ENCODE measurements around the gene CTLA4.

Gene CTLA4

DNA sequence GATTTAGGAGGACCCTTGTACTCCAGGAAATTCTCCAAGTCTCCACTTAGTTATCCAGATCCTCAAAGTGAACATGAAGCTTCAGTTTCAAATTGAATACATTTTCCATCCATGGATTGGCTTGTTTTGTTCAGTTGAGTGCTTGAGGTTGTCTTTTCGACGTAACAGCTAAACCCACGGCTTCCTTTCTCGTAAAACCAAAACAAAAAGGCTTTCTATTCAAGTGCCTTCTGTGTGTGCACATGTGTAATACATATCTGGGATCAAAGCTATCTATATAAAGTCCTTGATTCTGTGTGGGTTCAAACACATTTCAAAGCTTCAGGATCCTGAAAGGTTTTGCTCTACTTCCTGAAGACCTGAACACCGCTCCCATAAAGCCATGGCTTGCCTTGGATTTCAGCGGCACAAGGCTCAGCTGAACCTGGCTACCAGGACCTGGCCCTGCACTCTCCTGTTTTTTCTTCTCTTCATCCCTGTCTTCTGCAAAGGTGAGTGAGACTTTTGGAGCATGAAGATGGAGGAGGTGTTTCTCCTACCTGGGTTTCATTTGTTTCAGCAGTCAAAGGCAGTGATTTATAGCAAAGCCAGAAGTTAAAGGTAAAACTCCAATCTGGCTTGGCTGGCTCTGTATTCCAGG lies at the start of gene CTLA4:
Gene CTLA4 (plus strand): TSS at position 211 of the 640 bp plus-strand sequence. CDS start 172 bp downstream, at position 383.
- in situ Hi-C loops (cut with HindIII; ENCODE audit: low sequenced_read_pairs), result no loop called here

DNA sequence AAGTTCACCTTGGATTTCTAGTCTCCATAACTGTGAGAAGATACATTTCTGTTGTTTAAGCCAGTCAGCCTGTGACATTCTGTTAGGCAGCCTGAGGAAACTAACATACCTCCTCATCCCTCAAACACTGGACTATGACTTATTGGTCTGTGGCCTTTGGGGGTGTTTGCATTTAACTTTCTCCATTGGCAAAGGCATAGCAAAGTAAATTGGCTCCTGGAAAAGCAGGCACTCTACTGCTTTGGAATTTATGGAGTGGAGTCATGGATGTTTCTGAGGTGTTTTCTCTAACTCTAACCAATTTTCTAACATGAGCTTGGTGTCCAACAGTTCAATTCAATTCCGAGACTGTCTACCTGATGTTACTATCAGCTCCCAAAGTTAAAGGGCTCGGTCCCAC lies 48.9 kb upstream of the CTLA4 start:
- in situ Hi-C loops (cut with HindIII; ENCODE audit: low sequenced_read_pairs), result no loop called here

DNA sequence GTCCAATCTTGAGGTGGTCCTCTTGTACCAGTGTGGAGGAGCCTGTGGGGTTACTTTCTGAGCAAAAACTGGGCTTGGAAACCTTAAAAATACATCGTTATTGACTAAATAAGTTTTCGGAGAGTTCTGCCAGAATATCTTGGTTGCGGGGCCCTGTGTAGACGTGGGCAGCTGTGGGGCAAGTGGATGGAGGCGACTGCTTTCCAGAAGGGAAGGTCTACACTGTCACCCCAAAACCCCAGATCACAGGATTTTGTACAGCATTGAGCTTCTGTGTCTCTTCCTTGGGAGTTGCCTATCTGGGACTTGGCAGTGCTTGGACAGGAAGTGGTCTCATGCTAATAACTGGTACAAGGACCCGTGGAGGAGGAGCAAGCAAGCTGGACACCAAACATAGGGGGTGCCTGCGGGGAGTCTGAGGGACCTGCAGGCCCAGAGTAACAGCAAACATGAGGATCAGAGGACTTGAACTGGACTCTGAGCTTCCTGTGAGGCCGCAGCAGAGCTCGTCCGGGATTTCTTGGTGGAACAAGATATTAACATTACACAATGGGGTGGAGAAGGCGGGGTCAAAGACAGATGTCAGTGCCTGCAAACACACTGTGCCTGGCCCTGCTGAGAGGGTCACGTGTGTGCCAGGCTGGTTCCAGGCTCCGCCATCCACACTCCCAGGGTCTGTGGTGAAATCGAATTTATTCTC lies 48.0 kb upstream of the CTLA4 start:
- in situ Hi-C loops (cut with HindIII; ENCODE audit: low sequenced_read_pairs), result no loop called here

DNA sequence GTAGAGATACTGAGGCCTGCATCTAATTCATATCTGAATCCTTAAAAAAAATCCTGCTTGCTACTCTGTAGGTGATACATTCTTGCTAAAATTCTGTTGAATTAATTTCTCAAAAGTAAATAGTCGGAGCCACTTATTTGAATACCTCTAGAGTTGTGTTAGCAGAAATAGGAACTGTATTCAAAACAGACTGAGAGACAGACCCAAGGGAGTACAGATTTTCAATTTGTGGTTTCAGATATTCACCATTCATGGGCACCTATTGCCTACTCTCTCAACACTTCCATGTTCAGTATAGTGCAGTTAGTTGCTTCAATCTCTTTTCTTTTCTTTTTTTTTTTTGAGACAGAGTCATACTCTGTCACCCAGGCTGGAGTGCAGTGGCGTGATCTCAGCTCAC lies 46.6 kb upstream of the CTLA4 start:
- in situ Hi-C loops (cut with HindIII; ENCODE audit: low sequenced_read_pairs), result no loop called here

DNA sequence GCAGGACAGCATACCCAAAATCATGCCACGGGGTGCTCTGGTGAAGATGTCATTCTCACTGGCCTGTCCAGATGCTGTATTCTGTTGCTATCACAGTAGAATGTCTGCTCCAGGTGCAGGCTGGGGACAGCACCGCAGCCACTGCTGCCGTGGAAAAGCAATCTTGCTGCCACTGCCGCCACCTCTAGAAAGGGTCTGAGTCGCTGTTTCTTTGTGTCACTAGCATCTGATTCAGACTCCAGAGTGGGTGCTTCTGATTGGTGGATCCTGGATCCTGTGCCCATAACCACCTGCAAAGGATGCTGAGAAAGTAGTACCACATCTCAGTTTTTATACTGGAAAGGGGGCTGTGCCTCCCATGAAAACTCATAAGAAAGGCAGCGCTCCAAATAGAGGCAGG lies 45.3 kb upstream of the CTLA4 start:
- in situ Hi-C loops (cut with HindIII; ENCODE audit: low sequenced_read_pairs), result no loop called here

DNA sequence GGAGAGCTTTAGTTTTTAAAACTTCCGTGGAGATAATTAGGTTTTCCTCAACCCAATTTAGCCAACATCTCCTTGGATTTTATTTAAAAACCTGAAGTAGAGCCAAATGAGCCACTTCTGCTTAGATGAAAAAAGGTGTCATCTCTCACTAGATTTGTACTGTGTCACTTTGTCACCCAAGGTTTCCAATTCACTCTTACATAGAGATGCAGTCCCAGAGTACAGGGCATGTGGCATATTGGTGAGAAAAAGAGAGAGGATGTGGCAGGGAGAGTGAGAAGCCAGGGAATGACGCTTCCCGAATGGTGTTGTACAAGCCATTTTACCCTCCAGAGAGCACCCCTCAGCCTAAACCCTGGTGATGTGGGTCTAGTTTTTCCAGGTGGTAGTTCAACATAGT lies 44.4 kb upstream of the CTLA4 start:
- in situ Hi-C loops (cut with HindIII; ENCODE audit: low sequenced_read_pairs), result no loop called here

DNA sequence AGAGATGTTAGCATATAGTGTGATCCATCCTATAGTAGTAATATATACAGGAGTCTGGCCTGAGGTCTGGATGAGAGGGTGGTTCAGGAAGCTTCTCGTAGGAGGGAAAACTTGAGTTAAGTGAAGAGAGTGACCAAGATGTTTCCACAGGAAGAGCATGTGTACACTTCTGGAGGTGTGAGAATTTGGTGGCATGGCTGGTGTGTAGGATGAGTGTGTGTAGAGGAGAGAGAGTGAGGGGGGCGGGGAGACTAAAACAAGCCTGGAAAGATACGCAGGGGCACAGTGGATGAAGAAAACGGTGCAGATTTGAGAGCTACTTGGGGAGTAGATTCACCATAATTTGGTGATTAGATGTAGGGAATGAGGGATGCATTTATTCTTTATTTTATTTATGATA lies 43.5 kb upstream of the CTLA4 start:
- in situ Hi-C loops (cut with HindIII; ENCODE audit: low sequenced_read_pairs), result no loop called here

DNA sequence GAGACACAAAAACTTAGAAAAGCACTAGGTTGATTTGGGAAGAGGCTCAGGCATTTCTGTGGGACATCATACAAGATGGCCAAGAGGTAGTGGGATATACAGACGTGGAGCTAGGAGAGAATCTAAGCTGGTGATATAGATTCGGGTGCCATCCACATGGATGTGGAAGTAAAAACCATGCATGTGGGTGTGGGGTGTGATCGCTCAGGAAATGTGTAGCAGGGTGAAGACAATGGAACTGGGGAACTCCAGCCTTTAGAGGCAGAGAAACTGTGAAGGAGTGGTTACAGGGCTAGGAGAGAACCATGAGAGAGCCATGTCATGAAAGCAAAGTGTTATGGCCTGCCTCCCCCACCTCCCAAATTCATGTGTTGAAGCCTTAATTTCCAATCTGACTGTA lies 43.0 kb upstream of the CTLA4 start:
- in situ Hi-C loops (cut with HindIII; ENCODE audit: low sequenced_read_pairs), result no loop called here

DNA sequence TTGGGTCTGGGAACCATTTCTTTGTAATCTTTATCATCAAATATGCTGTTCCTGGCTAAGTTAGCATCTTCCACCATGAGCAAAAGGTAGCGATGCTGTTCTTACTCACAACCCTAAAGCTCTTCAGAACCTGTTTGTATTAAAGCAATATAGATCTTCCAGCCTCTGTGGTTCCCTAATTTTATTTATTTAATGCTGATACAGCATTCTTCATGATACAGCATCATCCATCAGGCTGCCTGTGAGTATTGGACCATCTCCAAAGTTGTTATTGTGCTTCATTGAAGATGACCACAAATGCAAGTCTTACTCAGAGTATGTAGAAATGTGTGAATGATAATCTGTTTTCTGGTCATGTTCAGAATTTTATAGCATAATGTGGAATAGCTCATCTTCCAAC lies 40.9 kb upstream of the CTLA4 start:
- in situ Hi-C loops (cut with HindIII; ENCODE audit: low sequenced_read_pairs), result no loop called here

DNA sequence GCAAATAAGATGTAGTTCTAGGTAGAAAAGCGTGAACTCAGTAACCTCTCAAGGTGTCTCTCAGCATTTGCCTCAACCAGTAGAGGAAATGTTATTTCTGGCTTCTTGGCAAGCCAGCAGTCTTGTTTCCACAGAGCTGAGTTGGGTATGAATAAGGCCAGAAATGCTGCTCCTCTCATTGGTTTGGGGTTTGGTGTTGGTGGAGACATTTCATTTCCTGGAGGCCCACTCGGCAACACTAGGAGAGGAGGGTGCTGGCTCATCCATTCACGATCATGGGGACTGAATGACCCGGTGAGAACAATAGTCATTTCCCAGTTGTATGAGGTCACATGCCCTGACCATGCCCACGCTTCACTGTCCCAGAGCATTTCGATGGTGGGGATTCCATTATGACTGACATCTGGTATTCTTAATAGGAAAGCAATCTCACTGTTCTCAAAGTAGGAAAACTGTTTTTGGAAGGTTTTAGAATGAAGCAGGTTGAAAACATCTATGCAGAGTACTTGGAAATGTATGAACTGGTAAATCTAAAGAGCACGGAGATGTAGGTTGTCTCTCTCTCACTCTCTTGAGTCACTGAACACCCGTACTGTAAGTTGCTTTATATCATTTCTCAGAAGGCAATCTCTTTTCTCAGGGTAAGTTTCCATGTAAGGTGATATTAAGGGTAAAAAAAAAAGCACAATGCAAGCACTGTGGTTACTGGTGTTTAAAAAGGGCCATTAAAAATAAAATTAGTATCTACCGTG lies 37.1 kb upstream of the CTLA4 start:
- in situ Hi-C loops (cut with HindIII; ENCODE audit: low sequenced_read_pairs), result loop anchor here (5.0 kb wide), 1 partner anchor 82 kb away; no protein-coding TSS in a partner anchor

DNA sequence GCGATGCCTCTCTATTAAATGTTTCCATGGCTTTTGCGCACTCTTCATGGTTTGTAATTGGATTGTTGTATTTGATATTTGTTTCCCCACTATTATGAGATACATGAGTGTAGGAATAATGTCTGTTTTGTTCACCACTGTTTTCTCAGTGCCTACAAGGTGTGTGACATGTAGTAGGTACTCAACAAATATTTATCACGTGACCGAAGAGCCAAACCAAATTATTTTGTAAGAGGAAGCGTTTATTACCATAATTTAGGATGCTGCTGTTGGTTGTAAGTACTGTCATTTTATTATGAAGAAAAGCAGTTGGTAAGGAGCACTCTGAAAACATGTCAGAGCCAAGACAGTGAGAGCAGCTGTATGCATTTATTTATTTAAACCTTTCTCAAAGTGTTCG lies 32.2 kb upstream of the CTLA4 start:
- in situ Hi-C loops (cut with HindIII; ENCODE audit: low sequenced_read_pairs), result no loop called here

DNA sequence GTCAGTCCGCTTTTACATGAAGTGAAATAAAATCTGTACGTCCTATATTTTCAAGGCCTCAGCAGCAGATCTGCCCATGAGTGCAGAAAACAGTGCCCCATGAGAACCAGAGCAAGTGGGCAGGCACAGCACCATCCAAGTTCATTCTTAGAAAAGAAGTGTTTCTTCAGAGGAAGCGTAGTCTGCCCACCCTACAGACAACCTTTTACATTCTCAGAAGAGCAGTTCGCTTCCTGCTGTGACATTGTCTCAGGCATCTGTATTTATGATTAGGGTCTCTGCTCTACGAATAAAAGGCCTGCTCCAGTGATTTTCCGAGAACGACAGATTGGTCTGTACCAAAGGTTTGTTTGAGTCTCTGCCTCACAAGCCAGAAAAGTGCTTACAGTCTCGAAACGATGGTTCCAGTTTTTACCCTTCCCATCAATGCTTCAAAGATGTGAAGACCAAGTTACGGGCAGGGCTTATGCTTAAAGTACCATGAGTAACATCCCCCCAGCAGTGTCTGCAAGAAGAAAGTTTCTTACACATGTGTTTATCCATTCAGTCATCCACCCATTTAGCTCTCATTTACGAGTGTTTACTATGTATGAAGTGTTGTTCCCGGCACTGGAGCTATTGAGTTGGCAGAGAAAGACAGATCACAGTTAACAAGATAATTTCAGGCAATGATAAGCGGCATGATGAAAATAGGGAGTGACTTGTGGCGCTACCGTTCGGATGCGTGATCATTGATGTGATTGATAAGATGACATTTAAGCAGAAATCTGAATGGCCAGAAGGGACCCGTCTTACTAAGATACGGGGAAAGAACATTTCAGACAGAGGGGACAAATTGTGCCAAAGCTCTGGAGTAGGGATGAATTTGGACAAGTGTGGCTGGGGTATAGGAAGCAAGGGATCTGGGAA lies 31.4 kb upstream of the CTLA4 start:
- in situ Hi-C loops (cut with HindIII; ENCODE audit: low sequenced_read_pairs), result no loop called here

DNA sequence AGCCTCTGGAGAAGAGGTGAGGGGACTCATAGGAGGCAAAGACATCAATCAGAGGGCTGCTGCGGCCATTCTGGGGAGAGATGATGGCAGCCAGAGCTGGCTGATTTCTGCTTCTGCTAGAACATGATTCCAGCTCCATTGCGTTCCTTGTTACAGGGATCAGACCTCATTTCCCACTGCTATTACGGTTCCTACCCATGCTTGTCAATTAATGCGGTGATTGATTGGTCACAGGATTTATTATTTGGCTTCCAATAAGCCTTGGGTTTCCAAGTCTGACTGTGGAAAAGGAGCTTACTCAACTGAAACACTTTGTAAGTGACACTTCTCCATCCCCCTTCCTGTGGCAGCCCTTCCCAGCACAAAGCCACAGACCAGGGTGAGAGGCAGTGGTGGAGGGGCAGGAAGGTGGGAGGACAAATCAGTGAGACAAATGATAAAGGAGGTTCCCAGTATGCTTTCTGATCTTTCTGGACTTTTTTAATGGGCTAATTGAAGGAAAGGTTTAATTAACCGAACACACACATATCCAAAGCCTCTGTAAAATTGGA lies 26.8 kb upstream of the CTLA4 start:
- in situ Hi-C loops (cut with HindIII; ENCODE audit: low sequenced_read_pairs), result no loop called here

DNA sequence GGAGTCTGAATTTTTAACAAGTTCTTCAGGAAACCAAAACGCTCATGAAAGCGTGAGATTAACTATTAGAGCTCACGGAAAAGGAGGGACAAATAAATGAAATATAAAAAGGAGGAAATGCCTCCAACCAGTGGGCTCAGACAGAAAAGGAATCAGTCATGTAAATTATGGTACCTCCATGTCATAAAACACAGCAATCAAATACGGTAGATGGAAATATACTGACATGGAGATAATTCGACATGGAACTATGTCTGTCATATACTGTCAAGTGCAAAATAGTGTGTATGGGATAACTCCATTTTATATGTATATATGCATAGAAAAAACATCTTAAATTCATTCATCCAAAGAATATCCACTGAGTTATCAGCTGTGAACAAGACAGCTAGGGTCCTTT lies 25.9 kb upstream of the CTLA4 start:
- in situ Hi-C loops (cut with HindIII; ENCODE audit: low sequenced_read_pairs), result no loop called here

DNA sequence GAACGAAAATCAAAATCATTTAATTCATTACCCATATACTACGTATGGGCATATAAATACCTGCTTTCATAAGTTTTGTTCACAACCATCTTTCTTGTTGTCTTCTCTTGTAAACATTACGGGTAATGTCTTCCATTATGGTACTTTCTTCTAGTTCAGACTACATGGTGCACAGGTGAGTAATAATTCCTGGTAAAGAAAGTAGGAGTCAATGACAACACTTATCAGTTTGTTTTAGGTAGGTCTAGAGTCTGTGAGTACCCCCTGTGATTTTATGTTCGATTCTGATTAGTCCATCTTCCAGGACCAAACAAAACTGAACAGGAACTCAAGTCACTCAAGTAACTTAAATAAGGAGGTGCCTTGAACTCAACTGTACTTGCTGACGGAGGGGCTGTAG lies 25.2 kb upstream of the CTLA4 start:
- in situ Hi-C loops (cut with HindIII; ENCODE audit: low sequenced_read_pairs), result no loop called here

DNA sequence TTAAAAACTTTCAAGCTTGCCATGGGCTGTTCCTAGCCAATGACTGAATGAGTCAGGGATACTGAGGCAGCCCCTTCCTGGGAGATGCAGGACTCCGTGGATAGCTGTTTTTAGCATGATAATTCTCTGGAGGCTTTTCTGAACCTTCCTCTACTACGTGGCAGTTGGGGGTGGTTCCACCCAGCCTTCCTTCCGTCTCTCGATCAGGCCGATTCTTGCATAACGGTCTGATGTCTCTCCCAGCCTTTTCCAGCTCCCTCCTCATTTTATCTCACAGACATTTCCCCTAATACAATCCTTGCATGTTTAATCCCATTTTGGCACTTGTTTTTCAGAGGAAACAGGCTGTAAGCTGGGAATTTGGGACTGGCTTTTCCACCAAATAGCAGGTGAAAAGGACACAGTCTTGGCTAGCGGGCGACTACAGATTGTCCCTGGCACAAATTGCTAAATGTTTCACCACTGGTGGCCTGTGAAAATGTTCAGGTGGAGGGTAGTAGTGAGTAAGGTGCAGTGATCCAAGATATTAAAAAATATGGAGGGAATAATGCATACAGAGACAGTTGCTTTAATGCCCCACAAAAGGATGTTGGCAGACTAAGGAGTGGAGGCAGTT lies 21.0 kb upstream of the CTLA4 start:
- in situ Hi-C loops (cut with HindIII; ENCODE audit: low sequenced_read_pairs), result no loop called here

DNA sequence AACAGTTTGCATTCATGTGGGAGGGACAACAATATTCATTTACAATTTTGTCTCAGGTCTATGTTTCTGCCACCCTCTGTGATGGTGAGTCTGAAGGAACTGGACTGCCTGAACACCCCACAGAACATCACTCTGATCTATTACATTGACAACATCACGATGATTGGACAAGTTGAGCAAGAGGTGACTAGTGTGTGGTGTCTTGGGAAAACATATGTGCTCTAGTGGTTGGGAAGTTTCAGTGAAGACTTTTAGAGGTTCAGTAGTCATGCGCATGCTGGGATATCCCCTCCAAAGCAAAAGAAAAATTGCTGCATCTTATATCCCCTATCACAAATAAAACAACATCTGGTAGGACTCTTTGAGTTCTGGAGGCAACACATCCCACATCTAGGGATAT lies 18.6 kb upstream of the CTLA4 start:
- in situ Hi-C loops (cut with HindIII; ENCODE audit: low sequenced_read_pairs), result no loop called here

DNA sequence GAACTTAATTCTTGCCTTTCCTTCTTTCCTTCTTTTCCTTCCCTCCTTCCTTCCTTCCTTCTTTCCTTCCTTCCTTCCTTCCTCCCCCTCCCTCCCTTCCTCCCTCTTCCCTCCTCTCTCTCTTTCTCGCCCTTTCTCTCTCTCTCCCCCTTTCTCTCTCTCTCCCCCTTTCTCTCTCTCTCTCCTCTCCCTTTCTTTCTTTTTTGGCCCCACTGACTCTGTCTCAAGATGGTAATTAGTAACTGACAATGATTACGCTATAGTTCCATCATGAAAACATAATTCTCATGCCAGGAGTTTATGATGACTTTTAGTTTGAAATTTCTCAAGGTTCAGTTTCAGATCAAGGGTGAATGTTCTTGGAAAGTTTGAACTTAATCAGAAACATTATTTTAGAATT lies 14.8 kb upstream of the CTLA4 start:
- in situ Hi-C loops (cut with HindIII; ENCODE audit: low sequenced_read_pairs), result no loop called here

DNA sequence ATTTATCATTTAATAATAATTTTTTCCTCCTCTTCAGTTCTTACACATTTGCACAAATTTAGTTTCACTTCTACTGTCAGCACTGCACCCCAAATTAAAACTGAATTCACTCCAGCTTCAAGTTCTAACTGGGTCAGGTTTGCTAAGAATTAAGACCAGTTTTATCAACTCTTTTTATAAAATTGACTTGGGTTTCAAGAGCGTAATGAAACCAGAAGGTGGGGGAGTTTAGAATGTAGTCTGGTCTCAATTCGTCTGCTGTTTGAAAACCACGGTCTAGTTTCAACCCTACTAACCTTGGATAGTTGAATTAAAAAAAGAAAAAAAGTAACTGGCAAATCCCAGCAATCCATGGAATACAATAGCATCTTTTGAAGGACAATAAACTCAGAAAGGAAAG lies 14.3 kb upstream of the CTLA4 start:
- in situ Hi-C loops (cut with HindIII; ENCODE audit: low sequenced_read_pairs), result no loop called here

DNA sequence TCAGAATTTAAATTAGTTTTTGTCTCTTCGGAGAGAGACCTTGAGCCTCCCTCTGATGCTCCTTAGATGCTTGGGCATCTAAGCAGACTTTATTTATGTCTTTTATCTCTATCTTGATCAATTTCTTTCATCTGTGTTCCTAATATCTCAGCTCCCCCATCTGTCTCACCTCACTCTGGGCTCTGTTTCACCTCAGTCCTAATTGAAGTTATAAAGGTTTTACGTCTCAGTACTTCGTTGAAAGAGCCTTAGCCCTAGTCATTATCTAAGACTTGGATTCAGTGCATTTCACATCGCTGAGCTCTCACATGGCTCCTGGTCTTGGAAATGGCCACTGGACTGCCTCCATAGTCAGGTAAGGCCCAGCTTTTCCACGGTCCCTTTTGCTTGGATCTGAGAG lies 13.8 kb upstream of the CTLA4 start:
- in situ Hi-C loops (cut with HindIII; ENCODE audit: low sequenced_read_pairs), result no loop called here

Data from endothelial cell of hepatic sinusoid (primary cell).